ENCODE data around the gene EFNA1.

Gene EFNA1

GRCh38 chr1:155175927-155176371 is 48.3 kb downstream of the EFNA1 start:
- Histone ChIP-seq H3K4me1 (ENCODE audit: control insufficient read depth, low read length) (peaks cover 45% of the 10 kb centered on the region), H3K79me2 (ENCODE audit: control insufficient read depth, low read length) (peaks cover 20% of the 10 kb centered on the region), H3K27me3 (ENCODE audit: control insufficient read depth, low read length) (no peaks in the 10 kb centered on the region), H3K4me2 (ENCODE audit: low read length) (no peak overlapping the region), H3K36me3 (ENCODE audit: control insufficient read depth, low read length) (peaks cover 33% of the 10 kb centered on the region), H4K20me1 (ENCODE audit: control insufficient read depth, insufficient read depth, low read depth, low read length) (no peaks in the 10 kb centered on the region), H3K9me3 (ENCODE audit: control insufficient read depth, insufficient read depth, low read length) (no peaks in the 10 kb centered on the region), H3K9me2 (replicated peaks; ENCODE audit: control insufficient read depth, low read length) (no peaks in the 10 kb centered on the region), H3K27ac (ENCODE audit: low read depth, low read length) (no peak overlapping the region), H3F3A (ENCODE audit: control insufficient read depth, insufficient read depth) (peaks cover 13% of the 10 kb centered on the region; the same call in 1 of the 2 replicates), H3K4me3 (ENCODE audit: low read length) (no peak overlapping the region)
- no peak for TF ChIP-seq EZH2phosphoT487 (IDR thresholded peaks at IDR 0.05; ENCODE audit: borderline replicate concordance, low read length)
- TF ChIP-seq, protein P1, sequence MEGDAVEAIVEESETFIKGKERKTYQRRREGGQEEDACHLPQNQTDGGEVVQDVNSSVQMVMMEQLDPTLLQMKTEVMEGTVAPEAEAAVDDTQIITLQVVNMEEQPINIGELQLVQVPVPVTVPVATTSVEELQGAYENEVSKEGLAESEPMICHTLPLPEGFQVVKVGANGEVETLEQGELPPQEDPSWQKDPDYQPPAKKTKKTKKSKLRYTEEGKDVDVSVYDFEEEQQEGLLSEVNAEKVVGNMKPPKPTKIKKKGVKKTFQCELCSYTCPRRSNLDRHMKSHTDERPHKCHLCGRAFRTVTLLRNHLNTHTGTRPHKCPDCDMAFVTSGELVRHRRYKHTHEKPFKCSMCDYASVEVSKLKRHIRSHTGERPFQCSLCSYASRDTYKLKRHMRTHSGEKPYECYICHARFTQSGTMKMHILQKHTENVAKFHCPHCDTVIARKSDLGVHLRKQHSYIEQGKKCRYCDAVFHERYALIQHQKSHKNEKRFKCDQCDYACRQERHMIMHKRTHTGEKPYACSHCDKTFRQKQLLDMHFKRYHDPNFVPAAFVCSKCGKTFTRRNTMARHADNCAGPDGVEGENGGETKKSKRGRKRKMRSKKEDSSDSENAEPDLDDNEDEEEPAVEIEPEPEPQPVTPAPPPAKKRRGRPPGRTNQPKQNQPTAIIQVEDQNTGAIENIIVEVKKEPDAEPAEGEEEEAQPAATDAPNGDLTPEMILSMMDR (IDR thresholded peaks at IDR 0.05; ENCODE audit: low read depth, low read length, poor library complexity, severe bottlenecking), result no peak

DNA sequence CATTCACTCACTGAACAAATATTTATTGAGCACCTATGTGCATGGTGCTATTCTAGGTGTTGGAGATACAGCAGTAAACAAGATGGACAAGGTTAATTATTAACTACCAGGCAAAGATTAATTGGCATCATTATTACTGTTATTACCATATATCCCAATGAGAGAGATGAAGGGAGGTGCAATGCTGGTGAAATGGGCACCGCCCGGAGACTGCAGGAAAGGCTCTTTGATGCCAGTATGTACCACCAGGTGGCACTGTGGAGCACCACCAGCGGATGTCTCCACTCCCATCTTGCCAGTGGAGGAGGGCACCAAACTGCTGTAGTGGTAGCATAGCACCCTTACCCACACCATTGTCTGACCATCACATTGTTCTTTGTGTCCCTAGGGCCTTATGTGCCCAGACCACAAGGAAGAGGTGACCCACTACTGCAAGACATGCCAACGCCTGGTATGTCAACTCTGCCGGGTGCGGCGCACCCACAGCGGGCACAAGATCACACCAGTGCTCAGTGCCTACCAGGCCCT is 48.9 kb downstream of the EFNA1 start:
- no peaks in the 10 kb centered on the region for H3K9me2 ChIP-seq (replicated peaks; ENCODE audit: control insufficient read depth, low read length)
- no peaks in the 10 kb centered on the region for H3K27me3 ChIP-seq (ENCODE audit: control insufficient read depth, low read length)
- no peak overlapping the region for H3K4me3 ChIP-seq (ENCODE audit: low read length)
- no peak for TF ChIP-seq EZH2phosphoT487 (IDR thresholded peaks at IDR 0.05; ENCODE audit: borderline replicate concordance, low read length)
- TF ChIP-seq, protein P1 (IDR thresholded peaks at IDR 0.05; ENCODE audit: low read depth, low read length, poor library complexity, severe bottlenecking), result peak; percentile 91
- no peak overlapping the region for H3K27ac ChIP-seq (ENCODE audit: low read depth, low read length)
- H3K79me2 ChIP-seq (ENCODE audit: control insufficient read depth, low read length), result peaks cover 15% of the 10 kb centered on the region
- H3F3A ChIP-seq (ENCODE audit: control insufficient read depth, insufficient read depth), result peaks cover 13% of the 10 kb centered on the region; the same call in 1 of the 2 replicates
- H3K9me3 ChIP-seq (ENCODE audit: control insufficient read depth, insufficient read depth, low read length), result no peaks in the 10 kb centered on the region
- H4K20me1 ChIP-seq (ENCODE audit: control insufficient read depth, insufficient read depth, low read depth, low read length), result no peaks in the 10 kb centered on the region
- H3K36me3 ChIP-seq (ENCODE audit: control insufficient read depth, low read length), result peaks cover 27% of the 10 kb centered on the region
- peaks cover 45% of the 10 kb centered on the region for H3K4me1 ChIP-seq (ENCODE audit: control insufficient read depth, low read length)
- no peak overlapping the region for H3K4me2 ChIP-seq (ENCODE audit: low read length)

DNA sequence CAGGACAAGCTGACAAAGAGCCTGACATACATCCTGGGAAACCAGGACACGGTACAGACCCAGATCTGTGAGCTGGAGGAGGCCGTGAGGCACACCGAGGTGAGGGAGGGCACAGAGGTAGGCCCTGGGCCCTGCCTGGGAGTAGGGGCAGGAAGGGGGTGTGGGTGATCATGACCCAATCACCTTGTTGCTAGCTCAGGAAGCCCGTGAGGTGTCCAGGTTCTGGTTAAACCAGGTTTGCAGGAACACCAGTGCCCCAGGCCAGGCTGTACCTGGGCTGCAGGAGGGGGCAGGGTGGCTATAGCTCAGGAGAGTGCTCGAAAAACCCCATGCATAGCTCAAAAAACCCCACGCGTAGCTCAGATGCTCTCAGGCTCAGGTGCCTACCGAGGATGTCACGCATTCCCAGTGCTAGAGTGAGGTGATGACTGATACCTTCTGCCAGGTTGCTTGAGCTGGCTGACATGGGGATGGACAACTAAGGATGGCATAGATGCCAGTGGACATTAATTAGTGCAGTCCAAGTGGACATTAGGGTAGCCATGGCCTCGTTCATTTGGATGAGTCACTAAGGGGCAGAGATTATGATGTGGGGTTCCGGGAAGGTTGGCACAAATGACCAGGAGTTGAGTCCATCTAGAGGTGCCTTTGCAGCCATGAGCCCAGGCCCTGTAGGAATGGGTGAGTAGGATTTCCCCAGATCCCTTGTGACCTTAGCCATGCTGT is 49.7 kb downstream of the EFNA1 start:
- Histone ChIP-seq H3K9me3 (ENCODE audit: control insufficient read depth, insufficient read depth, low read length) (no peaks in the 10 kb centered on the region), H3K4me3 (ENCODE audit: low read length) (no peak overlapping the region), H4K20me1 (ENCODE audit: control insufficient read depth, insufficient read depth, low read depth, low read length) (no peaks in the 10 kb centered on the region), H3F3A (ENCODE audit: control insufficient read depth, insufficient read depth) (peaks cover 13% of the 10 kb centered on the region; the same call in 1 of the 2 replicates), H3K79me2 (ENCODE audit: control insufficient read depth, low read length) (peaks cover 7% of the 10 kb centered on the region), H3K27me3 (ENCODE audit: control insufficient read depth, low read length) (no peaks in the 10 kb centered on the region), H3K4me1 (ENCODE audit: control insufficient read depth, low read length) (peaks cover 38% of the 10 kb centered on the region), H3K27ac (ENCODE audit: low read depth, low read length) (no peak overlapping the region), H3K36me3 (ENCODE audit: control insufficient read depth, low read length) (peaks cover 27% of the 10 kb centered on the region), H3K4me2 (ENCODE audit: low read length) (no peak overlapping the region), H3K9me2 (replicated peaks; ENCODE audit: control insufficient read depth, low read length) (no peaks in the 10 kb centered on the region)
- TF ChIP-seq EZH2phosphoT487 (IDR thresholded peaks at IDR 0.05; ENCODE audit: borderline replicate concordance, low read length), result no peak
- TF ChIP-seq, protein P1 (IDR thresholded peaks at IDR 0.05; ENCODE audit: low read depth, low read length, poor library complexity, severe bottlenecking), result no peak
